GM12875 (cell line): ENCODE results near the gene SAMD3.
"Not testable (repeated sequence)": the region's sequence is repeated elsewhere in the genome, so short reads cannot be mapped to it uniquely, and the experiment has no call there.

Experiments
- H3K4me3 ChIP-seq: one replicate; pipeline ENCODE4 v1.5.1; 2011; ENCODE audit warnings: low read depth, low read length, control low read depth
- TF ChIP-seq, protein P1 (sequence below): IDR thresholded peaks from 2 replicates; pipeline ENCODE4 v1.5.1; 2011; ENCODE audit warnings: low read depth, mild to moderate bottlenecking, control low read depth, inconsistent platforms, low read length, moderate library complexity, borderline replicate concordance; ENCODE audit not compliant: insufficient read depth

The SAMD3 gene

DNA sequence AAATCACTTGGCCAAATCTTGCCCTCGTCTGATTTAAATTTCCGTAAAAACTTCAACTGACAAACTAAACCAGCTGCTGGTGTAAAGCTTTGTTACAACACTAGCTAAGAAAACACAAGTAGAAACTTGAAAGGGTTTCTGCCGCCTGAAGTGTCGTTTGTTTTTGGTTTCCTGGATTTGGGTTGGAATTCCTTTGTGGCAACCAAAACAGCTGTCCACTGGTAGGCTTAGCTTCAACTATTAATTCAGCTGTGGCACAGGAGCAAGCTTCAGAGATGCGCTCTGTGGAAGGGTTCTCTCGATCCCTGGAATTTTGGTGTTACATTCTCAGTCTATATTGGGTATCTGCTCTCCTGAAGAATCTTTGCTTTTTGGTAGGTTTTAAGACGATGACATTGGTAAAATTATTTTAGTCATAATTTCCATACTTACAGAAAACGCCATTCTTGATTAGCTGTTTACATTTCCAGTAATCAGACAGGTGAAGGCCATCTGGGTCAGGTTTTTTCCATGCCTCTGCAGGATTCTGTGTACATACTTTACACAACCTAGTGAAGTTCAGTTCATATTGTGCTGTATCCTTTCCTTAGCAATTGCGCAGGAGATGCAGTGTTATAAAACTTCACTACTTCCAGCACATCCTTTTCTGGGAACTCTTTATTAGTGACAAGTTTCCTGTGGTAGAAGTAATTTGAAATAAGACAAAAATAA, 29.9 kb upstream of the SAMD3 start:
- TF ChIP-seq, protein P1, sequence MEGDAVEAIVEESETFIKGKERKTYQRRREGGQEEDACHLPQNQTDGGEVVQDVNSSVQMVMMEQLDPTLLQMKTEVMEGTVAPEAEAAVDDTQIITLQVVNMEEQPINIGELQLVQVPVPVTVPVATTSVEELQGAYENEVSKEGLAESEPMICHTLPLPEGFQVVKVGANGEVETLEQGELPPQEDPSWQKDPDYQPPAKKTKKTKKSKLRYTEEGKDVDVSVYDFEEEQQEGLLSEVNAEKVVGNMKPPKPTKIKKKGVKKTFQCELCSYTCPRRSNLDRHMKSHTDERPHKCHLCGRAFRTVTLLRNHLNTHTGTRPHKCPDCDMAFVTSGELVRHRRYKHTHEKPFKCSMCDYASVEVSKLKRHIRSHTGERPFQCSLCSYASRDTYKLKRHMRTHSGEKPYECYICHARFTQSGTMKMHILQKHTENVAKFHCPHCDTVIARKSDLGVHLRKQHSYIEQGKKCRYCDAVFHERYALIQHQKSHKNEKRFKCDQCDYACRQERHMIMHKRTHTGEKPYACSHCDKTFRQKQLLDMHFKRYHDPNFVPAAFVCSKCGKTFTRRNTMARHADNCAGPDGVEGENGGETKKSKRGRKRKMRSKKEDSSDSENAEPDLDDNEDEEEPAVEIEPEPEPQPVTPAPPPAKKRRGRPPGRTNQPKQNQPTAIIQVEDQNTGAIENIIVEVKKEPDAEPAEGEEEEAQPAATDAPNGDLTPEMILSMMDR: no peak
- no peak overlapping the region for H3K4me3 ChIP-seq

DNA sequence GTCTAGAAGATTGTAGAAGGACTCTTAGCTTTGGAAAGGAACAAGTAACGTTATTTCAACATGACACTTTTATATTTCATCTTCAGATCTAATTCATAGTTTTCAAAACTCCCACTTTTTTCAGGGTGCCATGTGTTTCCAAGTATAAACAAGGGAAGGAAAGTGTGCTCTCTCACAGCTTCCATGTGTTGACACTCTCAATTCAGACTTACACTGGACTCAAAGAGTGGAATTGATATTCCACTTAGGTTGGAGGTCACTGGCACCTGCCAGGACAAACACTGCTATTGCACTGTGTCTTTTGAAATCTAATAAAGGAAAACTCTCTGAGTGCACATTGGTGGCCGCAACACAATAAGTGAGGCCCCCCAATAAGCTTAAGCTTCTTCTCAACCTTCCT, 22.5 kb upstream of the SAMD3 start:
- TF ChIP-seq, protein P1: no peak

DNA sequence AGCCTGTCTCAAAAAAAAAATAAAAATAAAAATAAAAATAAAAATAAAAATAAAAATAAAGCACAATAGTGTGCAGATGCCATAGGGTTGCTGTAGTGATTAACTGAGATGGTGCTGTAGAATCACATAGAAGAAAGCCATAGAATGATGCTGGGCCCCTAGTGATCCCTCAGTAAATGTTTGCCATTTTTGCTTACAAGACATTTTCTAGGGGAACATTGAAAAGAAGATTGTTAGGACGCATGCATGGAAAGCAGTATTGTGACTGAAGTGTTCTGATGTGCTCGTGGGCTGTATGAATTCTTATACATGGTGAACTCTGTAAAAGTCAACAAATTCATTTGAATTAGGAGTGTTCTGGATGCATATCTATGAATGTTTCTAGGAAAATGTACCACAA, 22.0 kb upstream of the SAMD3 start:
- no peak overlapping the region for H3K4me3 ChIP-seq
- TF ChIP-seq, protein P1: no peak

More for the DNA sequence above, 22.5 kb upstream of the SAMD3 start:
- no peak overlapping the region for H3K4me3 ChIP-seq

DNA sequence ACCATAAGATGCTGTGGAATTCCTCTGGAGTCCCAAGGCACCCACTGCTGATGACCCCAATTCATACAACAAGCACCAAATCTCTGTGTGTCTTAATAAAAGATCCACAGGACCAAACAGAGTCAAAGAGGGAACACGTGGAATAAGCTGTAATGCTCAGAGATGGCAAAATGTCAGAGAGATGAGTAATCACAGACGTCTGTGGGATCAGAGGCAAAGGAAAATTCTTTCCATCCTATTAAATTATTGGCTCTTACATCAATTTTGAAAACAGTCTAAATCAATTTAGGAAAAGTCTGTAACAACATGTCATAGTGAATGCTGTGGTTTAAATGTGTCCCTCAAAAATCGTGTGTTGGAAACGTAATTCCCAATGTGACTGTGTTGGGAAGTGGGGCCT, 17.5 kb upstream of the SAMD3 start:
- H3K4me3 ChIP-seq: no peak overlapping the region
- TF ChIP-seq, protein P1: no peak

DNA sequence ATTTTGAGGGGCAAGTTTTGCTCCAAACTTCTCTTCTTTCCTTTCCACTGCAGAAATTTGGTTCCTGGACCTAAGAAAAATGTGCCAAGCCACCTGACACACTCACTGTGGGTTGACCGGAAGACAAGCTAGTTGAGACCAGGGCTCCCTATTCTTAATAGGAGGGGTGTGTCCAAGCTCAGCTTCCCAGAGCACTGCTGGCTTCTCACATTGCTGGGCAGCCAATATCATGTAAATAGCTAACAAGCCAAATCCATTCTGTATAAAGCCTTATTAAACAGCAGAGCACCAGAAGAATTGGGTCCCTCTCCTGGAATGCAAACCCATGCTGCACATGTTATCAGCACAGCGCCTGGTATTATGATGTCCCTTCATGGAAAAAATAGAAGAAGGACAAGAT, 17.0 kb upstream of the SAMD3 start:
- TF ChIP-seq, protein P1: no peak

DNA sequence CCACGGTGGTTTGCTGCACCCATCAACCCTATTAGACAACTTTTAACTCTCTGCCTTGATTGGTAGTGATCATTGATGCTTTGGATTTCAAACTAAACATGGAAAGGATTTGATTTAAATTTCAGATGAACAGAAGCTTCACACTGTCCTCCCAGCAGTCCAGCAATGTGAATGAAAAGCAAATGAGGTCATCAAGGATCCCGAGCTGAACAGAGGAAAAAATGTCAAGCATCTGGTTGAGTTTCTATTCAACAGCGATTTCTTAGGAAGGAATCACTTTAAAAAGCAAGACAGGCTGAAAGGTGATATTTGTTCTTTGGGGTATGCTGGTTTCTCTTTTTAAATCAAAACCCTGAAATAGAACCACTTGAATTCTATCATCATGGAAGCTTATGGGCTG, 10.6 kb upstream of the SAMD3 start:
- TF ChIP-seq, protein P1: no peak
- H3K4me3 ChIP-seq: no peak overlapping the region

More for the DNA sequence above, 17.0 kb upstream of the SAMD3 start:
- no peak overlapping the region for H3K4me3 ChIP-seq

DNA sequence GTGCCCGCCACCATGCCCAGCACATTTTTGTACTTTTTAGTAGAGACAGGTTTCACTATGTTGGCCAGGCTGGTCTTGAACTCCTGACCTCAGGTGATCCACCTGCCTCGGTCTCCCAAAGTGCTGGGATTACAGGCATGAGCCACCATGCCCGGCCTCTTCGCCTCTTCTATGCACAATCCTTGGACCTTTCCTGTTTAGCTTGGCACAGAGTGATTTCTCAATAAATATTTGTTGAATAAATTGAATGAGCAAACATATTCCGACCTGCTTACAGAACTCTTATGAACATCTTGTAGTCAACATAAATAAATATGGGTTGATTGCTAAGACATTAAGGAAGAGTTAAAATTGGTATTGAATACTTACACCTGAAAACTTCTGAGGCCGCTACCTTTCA, 7.8 kb upstream of the SAMD3 start:
- not testable (repeated sequence) for H3K4me3 ChIP-seq
